MM.1S (cell line): ENCODE results near the gene LDLRAD4.

Experiments used
- DNase-seq: peaks from one replicate; pipeline ENCODE4 v3.0.0-alpha.2; 2015
- H2AFZ ChIP-seq: fragments of 300-600 bp; sonication (generic); 2 replicates; pipeline ENCODE4 v1.6.0; 2016; ENCODE audit warnings: antibody characterized with exemption, low read length
- H3F3A ChIP-seq: fragments of 300-600 bp; sonication (generic); 2 replicates; pipeline ENCODE4 v1.6.1; 2016; ENCODE audit warnings: mild to moderate bottlenecking, antibody characterized with exemption, low read length, moderate library complexity, mixed read lengths; ENCODE audit not compliant: insufficient read depth
- H3K27ac ChIP-seq: fragments of 300-600 bp; sonication (generic); 2 replicates; pipeline ENCODE4 v1.5.1; 2016; ENCODE audit warnings: mild to moderate bottlenecking, low read length
- H3K27me3 ChIP-seq: fragments of 300-600 bp; sonication (generic); replicated peaks from 2 replicates; pipeline ENCODE4 v1.6.0; 2016; ENCODE audit warnings: low read length; ENCODE audit not compliant: insufficient read depth
- H3K36me3 ChIP-seq: fragments of 300-600 bp; sonication (generic); replicated peaks from 2 replicates; pipeline ENCODE4 v1.6.1; 2016; ENCODE audit warnings: mild to moderate bottlenecking, low read length, mixed read lengths; ENCODE audit not compliant: insufficient read depth
- H3K4me1 ChIP-seq: fragments of 300-600 bp; sonication (generic); 2 replicates; pipeline ENCODE4 v1.6.1; 2016; ENCODE audit warnings: low read length, mixed read lengths
- H3K4me2 ChIP-seq: fragments of 300-600 bp; sonication (generic); 2 replicates; pipeline ENCODE4 v1.6.0; 2016; ENCODE audit warnings: low read depth, low read length
- H3K4me3 ChIP-seq: fragments of 300-600 bp; sonication (generic); 2 replicates; pipeline ENCODE4 v1.5.1; 2016; ENCODE audit warnings: low read length, mixed read lengths
- H3K79me2 ChIP-seq: fragments of 300-600 bp; sonication (generic); 2 replicates; pipeline ENCODE4 v1.6.1; 2016; ENCODE audit warnings: mixed run types, low read length, mixed read lengths
- H3K9ac ChIP-seq: fragments of 300-600 bp; sonication (generic); 2 replicates; pipeline ENCODE4 v1.6.1; 2016; ENCODE audit warnings: low read length, mixed read lengths
- H3K9me2 ChIP-seq: fragments of 300-600 bp; sonication (generic); replicated peaks from 2 replicates; pipeline ENCODE4 v1.6.1; 2016; ENCODE audit warnings: mild to moderate bottlenecking, low read length, mixed read lengths; ENCODE audit not compliant: insufficient read depth
- H3K9me3 ChIP-seq: fragments of 300-600 bp; sonication (generic); replicated peaks from 2 replicates; pipeline ENCODE4 v1.6.1; 2016; ENCODE audit warnings: mild to moderate bottlenecking, low read length, mixed read lengths; ENCODE audit not compliant: insufficient read depth
- H4K20me1 ChIP-seq: fragments of 300-600 bp; sonication (generic); 2 replicates; pipeline ENCODE4 v1.6.1; 2016; ENCODE audit warnings: mild to moderate bottlenecking, low read length, moderate library complexity, mixed read lengths; ENCODE audit not compliant: insufficient read depth
- EZH2 ChIP-seq: fragments of 300-600 bp; sonication (generic); optimal IDR thresholded peaks from 2 replicates; pipeline ENCODE3; 2017; ENCODE audit warnings: low read depth, mild to moderate bottlenecking, antibody characterized with exemption, low read length, mixed read lengths
- EZH2phosphoT487 ChIP-seq: fragments of 300-600 bp; sonication (generic); IDR thresholded peaks from 2 replicates; pipeline ENCODE4 v1.6.1; 2018; ENCODE audit warnings: antibody characterized with exemption, low read length
- TF ChIP-seq, protein P1 (sequence below): fragments of 300-600 bp; sonication (generic); IDR thresholded peaks from 2 replicates; pipeline ENCODE4 v1.5.1; 2016; ENCODE audit warnings: antibody characterized with exemption, low read length, mixed read lengths

Gene LDLRAD4

GRCh38 chr18:13216092-13216582 lies 2.4 kb upstream of the LDLRAD4 start:
- no peak for TF ChIP-seq EZH2phosphoT487
- TF ChIP-seq, protein P1, sequence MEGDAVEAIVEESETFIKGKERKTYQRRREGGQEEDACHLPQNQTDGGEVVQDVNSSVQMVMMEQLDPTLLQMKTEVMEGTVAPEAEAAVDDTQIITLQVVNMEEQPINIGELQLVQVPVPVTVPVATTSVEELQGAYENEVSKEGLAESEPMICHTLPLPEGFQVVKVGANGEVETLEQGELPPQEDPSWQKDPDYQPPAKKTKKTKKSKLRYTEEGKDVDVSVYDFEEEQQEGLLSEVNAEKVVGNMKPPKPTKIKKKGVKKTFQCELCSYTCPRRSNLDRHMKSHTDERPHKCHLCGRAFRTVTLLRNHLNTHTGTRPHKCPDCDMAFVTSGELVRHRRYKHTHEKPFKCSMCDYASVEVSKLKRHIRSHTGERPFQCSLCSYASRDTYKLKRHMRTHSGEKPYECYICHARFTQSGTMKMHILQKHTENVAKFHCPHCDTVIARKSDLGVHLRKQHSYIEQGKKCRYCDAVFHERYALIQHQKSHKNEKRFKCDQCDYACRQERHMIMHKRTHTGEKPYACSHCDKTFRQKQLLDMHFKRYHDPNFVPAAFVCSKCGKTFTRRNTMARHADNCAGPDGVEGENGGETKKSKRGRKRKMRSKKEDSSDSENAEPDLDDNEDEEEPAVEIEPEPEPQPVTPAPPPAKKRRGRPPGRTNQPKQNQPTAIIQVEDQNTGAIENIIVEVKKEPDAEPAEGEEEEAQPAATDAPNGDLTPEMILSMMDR, result peak; percentile 68
- 0 out of 2 replicates have a peak, but pooled peaks cover 6% of the 10 kb centered on the region for H3K4me1 ChIP-seq
- no peaks in the 10 kb centered on the region for H4K20me1 ChIP-seq
- no peaks in the 10 kb centered on the region for H3K36me3 ChIP-seq
- H3K27me3 ChIP-seq, result peaks cover 26% of the 10 kb centered on the region
- peak; percentile 66 for DNase-seq
- no peak overlapping the region for H3K9ac ChIP-seq
- H3K27ac ChIP-seq, result no peak overlapping the region
- H3K4me2 ChIP-seq, result peak overlapping the region; percentile 73; the same call in 1 of the 2 replicates
- H3K4me3 ChIP-seq, result no peak overlapping the region
- H3K9me3 ChIP-seq, result no peaks in the 10 kb centered on the region
- H3K79me2 ChIP-seq, result no peaks in the 10 kb centered on the region
- H3K9me2 ChIP-seq, result no peaks in the 10 kb centered on the region
- H3F3A ChIP-seq, result peaks cover 12% of the 10 kb centered on the region
- H2AFZ ChIP-seq, result no peak overlapping the region

DNA sequence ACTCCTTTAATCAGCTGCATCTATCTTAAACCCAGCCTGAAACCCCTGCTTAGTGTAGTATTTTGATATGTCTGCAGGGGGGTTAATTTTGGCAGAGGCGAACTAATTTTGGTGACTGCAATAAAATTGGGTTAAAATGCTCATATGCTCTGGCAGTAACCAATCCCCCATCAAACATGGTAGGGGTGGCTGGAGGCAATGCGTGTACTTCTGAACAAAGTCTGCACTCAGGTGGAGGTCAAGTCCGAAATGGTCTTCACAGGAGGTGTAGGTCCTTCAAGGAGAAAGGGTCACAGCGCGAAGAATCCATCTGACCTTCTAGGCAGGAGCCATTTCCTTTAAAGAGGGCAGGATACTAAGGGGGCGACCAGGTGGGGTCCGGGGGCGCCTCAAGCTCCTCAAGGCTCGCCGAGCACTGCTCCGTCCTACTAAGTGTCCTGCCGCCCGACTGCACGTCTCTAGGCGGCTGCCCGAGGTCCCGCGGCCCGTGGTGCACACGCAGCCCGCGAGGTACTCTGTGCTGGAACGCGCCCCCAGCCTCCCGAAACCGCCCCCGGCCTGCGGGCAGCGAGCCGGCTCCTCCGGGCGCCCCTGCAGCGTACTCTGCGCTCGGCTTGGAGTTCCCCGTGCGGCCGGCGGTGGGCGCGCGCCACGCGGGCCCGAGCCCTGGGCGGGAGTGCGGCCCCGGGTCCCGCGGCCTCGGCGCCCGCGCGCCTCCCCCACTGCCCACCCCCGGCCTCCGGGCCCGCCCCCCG lies 1.7 kb upstream of the LDLRAD4 start:
- H4K20me1 ChIP-seq, result no peaks in the 10 kb centered on the region
- TF ChIP-seq EZH2phosphoT487 (no peak), EZH2 (no peak)
- TF ChIP-seq, protein P1, result 0 out of 2 replicates have a peak, but pooled peaks have one; percentile 6
- no peaks in the 10 kb centered on the region for H3K9me3 ChIP-seq
- peak overlapping the region; percentile 73 for H3K4me2 ChIP-seq
- H2AFZ ChIP-seq, result peak overlapping the region; percentile 38; the same call in 1 of the 2 replicates
- H3K36me3 ChIP-seq, result no peaks in the 10 kb centered on the region
- peaks cover 12% of the 10 kb centered on the region for H3F3A ChIP-seq
- H3K9ac ChIP-seq, result no peak overlapping the region; the same call in 1 of the 2 replicates
- H3K79me2 ChIP-seq, result no peaks in the 10 kb centered on the region
- H3K9me2 ChIP-seq, result no peaks in the 10 kb centered on the region
- peaks cover 26% of the 10 kb centered on the region for H3K27me3 ChIP-seq
- H3K27ac ChIP-seq, result no peak overlapping the region
- 0 out of 2 replicates have a peak, but pooled peaks cover 6% of the 10 kb centered on the region for H3K4me1 ChIP-seq
- DNase-seq, result peak; percentile 33
- H3K4me3 ChIP-seq, result peak overlapping the region; percentile 43

DNA sequence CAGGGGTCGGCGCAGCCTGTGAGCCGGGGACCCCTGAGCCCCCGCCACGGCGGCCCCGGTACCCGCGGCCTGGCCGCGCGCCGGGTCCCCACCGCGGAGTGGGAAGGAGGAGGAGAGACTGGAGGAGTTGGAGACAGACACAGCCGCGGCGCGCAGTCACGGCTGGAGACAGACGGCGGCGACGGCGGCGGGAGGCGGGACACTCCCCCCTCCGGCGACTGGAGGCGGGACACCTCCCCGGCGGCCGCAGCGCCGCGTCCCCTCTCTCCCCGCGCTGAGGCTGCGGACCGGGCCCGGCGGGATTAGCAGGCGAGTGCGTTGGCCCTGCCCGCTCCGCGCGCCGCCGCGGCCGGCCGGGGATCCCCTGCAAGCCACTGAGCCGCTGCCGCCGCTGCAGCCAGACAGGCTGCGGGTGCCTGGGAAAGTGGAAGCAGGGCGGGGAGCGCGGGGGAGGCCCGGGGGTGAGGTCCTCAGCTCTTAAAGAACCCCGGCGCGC lies 1.0 kb upstream of the LDLRAD4 start:
- Histone ChIP-seq H3K9me2 (no peaks in the 10 kb centered on the region), H2AFZ (no peak overlapping the region), H3F3A (peaks cover 12% of the 10 kb centered on the region), H3K36me3 (no peaks in the 10 kb centered on the region), H3K4me3 (peak overlapping the region; percentile 51), H3K4me1 (0 out of 2 replicates have a peak, but pooled peaks cover 6% of the 10 kb centered on the region), H4K20me1 (no peaks in the 10 kb centered on the region), H3K27me3 (peaks cover 26% of the 10 kb centered on the region), H3K9ac (no peak overlapping the region; the same call in 1 of the 2 replicates), H3K27ac (no peak overlapping the region), H3K9me3 (no peaks in the 10 kb centered on the region), H3K4me2 (peak overlapping the region; percentile 24; the same call in 1 of the 2 replicates), H3K79me2 (no peaks in the 10 kb centered on the region)
- DNase-seq, result peak; percentile 48
- TF ChIP-seq EZH2 (no peak), EZH2phosphoT487 (no peak)
- TF ChIP-seq, protein P1, result no peak
